Measurements from ENCODE around the gene TNFRSF11A.

Gene TNFRSF11A

DNA sequence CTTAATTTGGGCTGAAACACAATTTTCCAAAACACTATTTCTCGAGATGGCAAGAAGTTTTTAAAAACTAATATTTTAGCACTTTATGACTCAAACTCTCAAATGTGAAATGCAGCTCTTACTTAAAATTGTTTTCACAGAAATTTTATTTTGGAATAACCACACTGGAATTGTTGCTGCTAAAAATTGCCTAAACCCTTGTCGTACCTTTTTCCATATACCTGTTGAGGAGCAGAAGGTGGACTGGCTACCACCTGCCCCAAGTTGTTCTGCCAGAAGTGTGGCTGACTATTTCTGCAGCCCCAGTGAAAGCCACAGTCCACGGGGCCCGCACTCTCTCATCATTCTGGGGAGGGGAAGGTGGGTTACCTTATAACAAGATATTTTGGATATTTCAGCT, 23.4 kb downstream of the TNFRSF11A start:
- TF ChIP-seq POLR2A (IDR thresholded peaks at IDR 0.05; ENCODE audit: low read depth, low read length) (no peak), TAF1 (IDR thresholded peaks at IDR 0.05; ENCODE audit: borderline replicate concordance, low read depth, low read length) (no peak), POLR2AphosphoS5 (IDR thresholded peaks at IDR 0.05; ENCODE audit: low read depth, low read length) (no peak)
- no peak for FAIRE-seq
- DNase-seq (ENCODE audit: insufficient read length) = no peak

DNA sequence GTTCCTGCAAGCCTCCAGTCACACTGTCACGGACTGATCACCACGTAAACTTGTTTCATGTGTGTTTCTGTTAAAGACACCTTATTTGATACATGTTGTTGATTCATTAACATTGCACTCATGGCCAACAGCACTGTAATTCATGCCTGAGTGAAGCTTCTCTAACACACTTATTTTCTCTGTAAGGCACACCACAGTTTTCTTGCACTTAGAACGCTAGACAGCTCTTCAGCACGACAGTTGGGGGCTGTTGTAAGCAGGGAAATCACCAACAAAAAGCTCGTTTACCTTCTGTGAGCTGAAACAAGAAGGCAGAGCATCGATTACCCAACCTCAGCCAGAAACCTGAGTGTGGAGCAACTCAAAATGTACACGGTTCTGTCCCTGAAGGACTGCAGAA, 28.1 kb downstream of the TNFRSF11A start:
- FAIRE-seq = peak; percentile 42
- DNase-seq (ENCODE audit: insufficient read length) = no peak
- TF ChIP-seq TAF1 (IDR thresholded peaks at IDR 0.05; ENCODE audit: borderline replicate concordance, low read depth, low read length) = no peak
- no peak for TF ChIP-seq POLR2A (IDR thresholded peaks at IDR 0.05; ENCODE audit: low read depth, low read length)
- TF ChIP-seq POLR2AphosphoS5 (IDR thresholded peaks at IDR 0.05; ENCODE audit: low read depth, low read length) = no peak

DNA sequence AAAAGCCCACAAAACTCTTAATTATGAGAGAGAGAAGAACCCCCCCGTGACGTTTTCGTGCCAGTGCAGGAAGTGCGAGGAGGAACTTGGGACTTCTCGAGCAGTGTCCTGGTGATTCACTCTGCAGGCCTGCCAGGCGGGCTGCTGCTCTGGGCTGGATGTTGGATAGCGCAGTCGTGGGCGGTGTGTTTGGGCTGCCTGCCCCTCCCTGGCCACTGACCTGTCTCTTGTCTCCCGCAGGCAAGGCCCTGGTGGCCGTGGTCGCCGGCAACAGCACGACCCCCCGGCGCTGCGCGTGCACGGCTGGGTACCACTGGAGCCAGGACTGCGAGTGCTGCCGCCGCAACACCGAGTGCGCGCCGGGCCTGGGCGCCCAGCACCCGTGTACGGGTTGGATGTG, 29.0 kb downstream of the TNFRSF11A start:
- TF ChIP-seq POLR2A (IDR thresholded peaks at IDR 0.05; ENCODE audit: low read depth, low read length) (no peak), POLR2AphosphoS5 (IDR thresholded peaks at IDR 0.05; ENCODE audit: low read depth, low read length) (no peak), TAF1 (IDR thresholded peaks at IDR 0.05; ENCODE audit: borderline replicate concordance, low read depth, low read length) (no peak)
- FAIRE-seq (no peak), DNase-seq (ENCODE audit: insufficient read length) (no peak)

DNA sequence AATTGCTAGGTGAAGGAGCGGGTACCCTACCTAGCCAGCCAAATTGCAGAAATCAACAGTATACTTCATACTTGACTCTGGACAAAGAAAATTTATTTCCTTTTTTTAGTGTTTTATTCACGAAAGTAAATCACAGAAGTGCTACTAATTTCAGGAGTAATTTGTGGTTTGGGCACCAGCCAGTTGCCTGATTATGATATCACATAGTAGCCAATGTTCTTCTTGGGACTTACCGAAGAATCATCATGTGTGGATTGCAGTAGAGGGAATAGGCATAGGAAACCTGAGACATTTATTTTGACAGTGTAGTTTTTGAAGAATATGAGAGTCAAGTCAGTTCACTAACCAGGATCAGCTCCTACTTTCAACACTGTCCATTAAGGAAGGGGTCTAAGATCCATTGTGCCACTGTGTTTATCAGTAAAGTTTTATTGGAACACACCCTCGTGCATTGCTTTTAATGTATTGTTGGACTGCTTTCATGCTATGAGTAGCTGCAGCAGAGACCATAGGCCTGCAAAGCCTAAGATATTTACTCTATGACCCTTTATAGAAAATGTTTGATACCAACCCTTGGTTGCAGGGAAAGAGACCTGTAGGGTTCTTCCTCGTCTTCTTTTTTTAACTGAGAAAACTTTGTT, 32.1 kb downstream of the TNFRSF11A start:
- no peak for TF ChIP-seq POLR2A (IDR thresholded peaks at IDR 0.05; ENCODE audit: low read depth, low read length)
- no peak for TF ChIP-seq POLR2AphosphoS5 (IDR thresholded peaks at IDR 0.05; ENCODE audit: low read depth, low read length)
- no peak for TF ChIP-seq TAF1 (IDR thresholded peaks at IDR 0.05; ENCODE audit: borderline replicate concordance, low read depth, low read length)

DNA sequence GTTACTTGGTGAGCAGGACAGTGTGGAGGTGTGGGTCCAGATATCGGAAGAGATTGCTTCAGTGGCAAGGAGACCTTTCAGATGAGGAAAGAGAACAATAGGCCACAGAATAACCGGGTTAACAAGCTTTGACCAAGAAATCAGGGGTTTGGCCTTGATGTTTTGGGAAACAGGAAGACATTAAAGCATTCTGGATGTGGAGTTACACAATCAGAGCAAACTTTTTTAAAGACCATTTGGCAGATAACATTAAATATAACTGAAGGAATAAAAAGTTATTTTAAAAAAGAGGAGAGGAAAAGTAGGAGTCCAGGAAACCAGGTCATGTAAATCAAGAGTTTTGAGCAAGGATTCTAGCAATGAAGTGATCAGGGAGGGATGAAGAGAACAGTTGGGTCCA, 35.7 kb downstream of the TNFRSF11A start:
- DNase-seq (ENCODE audit: insufficient read length) (no peak), FAIRE-seq (no peak)
- TF ChIP-seq POLR2AphosphoS5 (IDR thresholded peaks at IDR 0.05; ENCODE audit: low read depth, low read length) (no peak), TAF1 (IDR thresholded peaks at IDR 0.05; ENCODE audit: borderline replicate concordance, low read depth, low read length) (no peak), POLR2A (IDR thresholded peaks at IDR 0.05; ENCODE audit: low read depth, low read length) (no peak)

More for the DNA sequence above, 32.1 kb downstream of the TNFRSF11A start:
- FAIRE-seq = peak; percentile 69
- DNase-seq (ENCODE audit: insufficient read length) = no peak

DNA sequence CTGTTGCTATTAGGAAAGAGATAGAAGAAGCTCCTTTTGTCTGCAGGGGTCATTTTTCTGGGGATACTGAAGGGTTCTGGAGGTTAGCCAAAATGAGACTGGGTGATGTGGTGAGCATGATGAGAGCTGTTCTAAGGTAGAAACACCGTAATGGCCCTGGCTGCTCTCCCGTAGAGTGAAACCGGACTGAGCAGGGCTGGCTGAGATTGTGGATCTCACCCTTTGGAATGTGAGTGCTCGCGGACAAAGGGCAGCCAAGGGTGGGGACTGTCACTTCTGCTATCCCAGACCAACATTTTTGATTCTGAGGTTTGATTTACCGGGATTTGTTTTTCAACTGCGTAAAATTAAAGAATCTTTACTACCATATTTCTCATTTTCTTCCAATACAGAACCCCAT, 36.2 kb downstream of the TNFRSF11A start:
- no peak for FAIRE-seq
- no peak for TF ChIP-seq POLR2AphosphoS5 (IDR thresholded peaks at IDR 0.05; ENCODE audit: low read depth, low read length)
- TF ChIP-seq TAF1 (IDR thresholded peaks at IDR 0.05; ENCODE audit: borderline replicate concordance, low read depth, low read length) = no peak
- TF ChIP-seq POLR2A (IDR thresholded peaks at IDR 0.05; ENCODE audit: low read depth, low read length) = no peak
- no peak for DNase-seq (ENCODE audit: insufficient read length)

DNA sequence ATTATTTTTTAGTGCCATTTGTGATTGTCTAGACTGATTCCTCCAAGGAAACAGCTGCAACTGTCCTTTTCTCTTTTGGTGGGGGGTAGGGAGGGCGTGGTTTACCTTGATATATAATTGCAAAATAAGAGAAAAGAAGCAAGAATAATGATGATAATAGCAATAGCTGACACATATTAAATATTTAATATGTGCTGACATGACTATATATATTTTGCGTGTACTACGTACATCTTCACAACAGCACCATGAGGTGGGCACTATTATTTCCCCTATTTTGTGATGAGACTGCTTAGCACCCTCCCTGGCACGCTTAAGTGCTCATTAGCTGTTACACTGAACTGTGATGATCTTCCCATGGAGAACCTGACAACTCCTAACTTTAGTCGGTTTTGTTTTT, 39.4 kb downstream of the TNFRSF11A start:
- no peak for DNase-seq (ENCODE audit: insufficient read length)
- TF ChIP-seq POLR2A (IDR thresholded peaks at IDR 0.05; ENCODE audit: low read depth, low read length) (no peak), TAF1 (IDR thresholded peaks at IDR 0.05; ENCODE audit: borderline replicate concordance, low read depth, low read length) (no peak), POLR2AphosphoS5 (IDR thresholded peaks at IDR 0.05; ENCODE audit: low read depth, low read length) (no peak)
- no peak for FAIRE-seq

DNA sequence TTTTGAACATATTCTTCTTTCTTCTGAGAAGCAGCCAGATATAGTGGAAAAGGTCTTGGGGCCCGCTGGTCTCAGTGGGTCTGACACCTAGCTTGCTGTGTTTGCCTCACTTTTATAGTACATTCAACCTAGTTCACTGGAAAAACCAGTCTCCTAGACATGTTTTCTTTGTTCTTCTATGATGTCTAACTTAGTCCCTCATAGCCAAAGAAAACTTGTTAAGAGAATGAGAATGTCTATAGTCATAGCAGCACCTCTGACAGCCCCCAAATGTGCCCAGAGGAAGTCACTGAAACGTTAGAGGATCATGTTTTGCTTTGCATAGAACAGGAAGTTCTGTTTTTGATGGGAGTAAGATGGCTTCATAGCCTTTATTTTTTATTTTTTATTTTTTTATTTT, 40.3 kb downstream of the TNFRSF11A start:
- FAIRE-seq (no peak), DNase-seq (ENCODE audit: insufficient read length) (no peak)
- TF ChIP-seq POLR2AphosphoS5 (IDR thresholded peaks at IDR 0.05; ENCODE audit: low read depth, low read length) (no peak), POLR2A (IDR thresholded peaks at IDR 0.05; ENCODE audit: low read depth, low read length) (no peak), TAF1 (IDR thresholded peaks at IDR 0.05; ENCODE audit: borderline replicate concordance, low read depth, low read length) (no peak)

DNA sequence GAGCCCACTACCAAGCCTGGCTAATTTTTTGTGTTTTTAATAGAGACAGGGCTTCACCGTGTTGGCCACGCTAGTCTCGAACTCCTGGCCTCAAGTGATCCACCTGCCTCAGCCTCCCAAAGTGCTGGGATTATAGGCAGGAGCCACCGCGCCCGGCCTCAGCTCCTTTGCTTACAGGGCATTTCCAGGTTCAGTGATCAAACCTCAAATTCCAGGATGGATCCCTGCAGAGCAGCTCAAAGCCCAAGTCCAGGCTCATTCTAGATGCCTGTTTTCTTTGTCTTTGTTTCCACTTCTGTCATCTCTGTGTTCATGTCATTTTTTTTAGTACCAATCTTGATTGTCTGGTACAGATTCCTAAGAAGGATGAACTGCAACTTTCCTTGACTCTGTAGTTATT, 41.9 kb downstream of the TNFRSF11A start:
- TF ChIP-seq TAF1 (IDR thresholded peaks at IDR 0.05; ENCODE audit: borderline replicate concordance, low read depth, low read length) (no peak), POLR2A (IDR thresholded peaks at IDR 0.05; ENCODE audit: low read depth, low read length) (no peak), POLR2AphosphoS5 (IDR thresholded peaks at IDR 0.05; ENCODE audit: low read depth, low read length) (no peak)
- no peak for DNase-seq (ENCODE audit: insufficient read length)
- FAIRE-seq = no peak

DNA sequence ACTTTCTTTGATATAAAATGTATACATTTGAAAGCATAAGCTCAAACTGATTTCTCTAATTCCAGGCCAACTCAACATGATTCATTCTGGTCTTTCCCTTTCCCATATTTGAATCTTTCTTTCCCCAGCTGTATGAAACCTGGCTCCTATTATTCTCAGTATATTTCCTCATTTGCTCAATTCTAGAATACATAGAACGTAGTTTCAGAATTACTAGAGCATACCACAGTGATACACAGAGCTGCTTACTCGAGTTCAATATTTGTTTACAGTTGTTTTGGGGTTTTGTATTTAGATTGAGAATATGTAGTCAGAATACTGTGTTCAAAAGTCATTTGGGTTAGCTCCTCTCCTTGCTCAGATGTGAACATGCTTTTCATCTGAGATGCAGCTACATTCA, 43.0 kb downstream of the TNFRSF11A start:
- DNase-seq (ENCODE audit: insufficient read length) = no peak
- no peak for FAIRE-seq

DNA sequence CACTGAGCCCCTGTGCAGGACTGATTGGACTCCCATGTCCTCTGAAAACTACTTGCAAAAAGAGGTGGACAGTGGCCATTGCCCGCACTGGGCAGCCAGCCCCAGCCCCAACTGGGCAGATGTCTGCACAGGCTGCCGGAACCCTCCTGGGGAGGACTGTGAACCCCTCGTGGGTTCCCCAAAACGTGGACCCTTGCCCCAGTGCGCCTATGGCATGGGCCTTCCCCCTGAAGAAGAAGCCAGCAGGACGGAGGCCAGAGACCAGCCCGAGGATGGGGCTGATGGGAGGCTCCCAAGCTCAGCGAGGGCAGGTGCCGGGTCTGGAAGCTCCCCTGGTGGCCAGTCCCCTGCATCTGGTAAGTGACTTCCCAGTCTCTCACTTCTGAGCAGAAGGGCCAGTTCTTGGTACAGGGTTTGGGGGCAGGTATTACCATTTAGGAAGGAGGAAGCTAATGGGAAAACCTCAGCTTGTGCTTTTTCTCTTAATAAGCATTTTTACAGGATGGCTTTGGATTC, 44.1 kb downstream of the TNFRSF11A start:
- DNase-seq (ENCODE audit: insufficient read length) = no peak
- FAIRE-seq = no peak
- TF ChIP-seq POLR2AphosphoS5 (IDR thresholded peaks at IDR 0.05; ENCODE audit: low read depth, low read length) (no peak), POLR2A (IDR thresholded peaks at IDR 0.05; ENCODE audit: low read depth, low read length) (no peak), TAF1 (IDR thresholded peaks at IDR 0.05; ENCODE audit: borderline replicate concordance, low read depth, low read length) (no peak)

More for the DNA sequence above, 43.0 kb downstream of the TNFRSF11A start:
- TF ChIP-seq POLR2A (IDR thresholded peaks at IDR 0.05; ENCODE audit: low read depth, low read length) (no peak), TAF1 (IDR thresholded peaks at IDR 0.05; ENCODE audit: borderline replicate concordance, low read depth, low read length) (no peak), POLR2AphosphoS5 (IDR thresholded peaks at IDR 0.05; ENCODE audit: low read depth, low read length) (no peak)

DNA sequence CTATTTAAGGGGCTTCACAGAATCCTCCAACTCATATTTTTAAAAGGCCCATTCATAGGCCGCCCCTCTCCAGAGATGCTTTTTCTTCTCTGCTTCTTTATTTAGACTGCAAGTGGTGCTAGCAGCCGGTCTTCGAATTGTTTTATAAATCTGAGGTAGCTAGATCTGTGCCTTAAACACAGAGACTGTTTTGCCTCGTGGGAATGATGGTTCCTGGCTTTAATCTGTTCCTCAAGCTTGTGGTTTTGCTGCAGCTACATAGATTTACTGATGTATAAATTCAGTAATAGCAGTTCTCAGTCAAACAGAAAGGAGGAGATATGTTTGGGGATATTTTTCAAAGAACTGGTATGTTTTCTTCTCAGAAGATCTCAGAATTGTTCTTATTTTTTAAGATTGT, 45.3 kb downstream of the TNFRSF11A start:
- TF ChIP-seq TAF1 (IDR thresholded peaks at IDR 0.05; ENCODE audit: borderline replicate concordance, low read depth, low read length) = no peak
- TF ChIP-seq POLR2A (IDR thresholded peaks at IDR 0.05; ENCODE audit: low read depth, low read length) = no peak
- TF ChIP-seq POLR2AphosphoS5 (IDR thresholded peaks at IDR 0.05; ENCODE audit: low read depth, low read length) = no peak
- DNase-seq (ENCODE audit: insufficient read length) (no peak), FAIRE-seq (no peak)

All from GM12892 (cell line).